Measurements from ENCODE around the gene COG5. TPM values are rescaled to one million over a fixed set of nuclear protein-coding genes. Genes with fewer than 3 reads are reported as not detected.
A peak's percentile ranks its signal among the peaks of the same experiment; 100 is the strongest.

The COG5 gene
- total and polyA plus RNA-seq, 9 of the 15 experiments (the other 6 are each of a cell fraction or from before 2014, with no cell fraction given): 15.3 to 75.1 (median 56.4) TPM

DNA sequence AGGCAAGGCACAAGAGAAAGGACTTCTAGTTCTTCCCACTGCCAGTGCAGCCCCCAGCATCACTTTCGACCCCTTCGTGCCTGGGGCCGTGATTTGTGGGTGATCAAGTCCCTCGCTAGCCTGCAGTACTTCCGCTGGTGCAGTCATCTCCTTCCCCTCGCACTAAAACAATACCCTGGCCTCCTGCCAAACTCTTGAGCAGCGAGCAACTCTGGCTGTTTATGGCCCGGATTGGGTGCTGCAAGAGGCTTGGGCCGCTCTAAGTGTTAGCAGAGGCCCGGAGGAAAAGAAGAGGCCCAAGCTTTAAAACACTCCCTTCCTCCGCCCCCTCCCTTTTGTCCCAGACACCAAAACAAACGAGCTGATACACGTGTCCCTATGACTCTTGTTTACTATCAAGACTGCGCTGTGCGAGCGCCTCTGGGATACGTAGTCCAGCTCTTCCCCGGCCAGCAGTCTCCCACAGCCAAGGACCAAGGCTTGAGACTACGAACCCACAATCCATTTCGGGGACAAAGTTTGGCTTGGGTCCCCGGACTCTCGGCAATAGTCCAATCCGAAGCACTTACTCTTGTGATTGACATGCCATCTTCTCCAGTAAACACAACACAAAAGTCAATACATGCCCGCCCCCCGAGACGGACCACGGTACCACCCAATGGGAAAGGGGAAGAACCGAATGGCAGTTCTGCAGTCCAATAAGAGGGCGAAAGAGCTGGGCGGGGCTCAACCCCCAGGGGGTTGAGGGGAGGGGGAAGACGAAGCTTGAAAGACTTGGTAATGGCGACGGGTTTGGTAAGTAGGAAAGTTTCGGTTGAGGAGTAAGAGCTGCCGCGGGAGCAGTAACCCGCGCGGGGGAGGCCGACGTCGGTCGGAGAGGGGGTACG, 395.2 kb downstream of the COG5 start, which contains the start of gene HBP1 (continued):
- TF ChIP-seq, protein P1, sequence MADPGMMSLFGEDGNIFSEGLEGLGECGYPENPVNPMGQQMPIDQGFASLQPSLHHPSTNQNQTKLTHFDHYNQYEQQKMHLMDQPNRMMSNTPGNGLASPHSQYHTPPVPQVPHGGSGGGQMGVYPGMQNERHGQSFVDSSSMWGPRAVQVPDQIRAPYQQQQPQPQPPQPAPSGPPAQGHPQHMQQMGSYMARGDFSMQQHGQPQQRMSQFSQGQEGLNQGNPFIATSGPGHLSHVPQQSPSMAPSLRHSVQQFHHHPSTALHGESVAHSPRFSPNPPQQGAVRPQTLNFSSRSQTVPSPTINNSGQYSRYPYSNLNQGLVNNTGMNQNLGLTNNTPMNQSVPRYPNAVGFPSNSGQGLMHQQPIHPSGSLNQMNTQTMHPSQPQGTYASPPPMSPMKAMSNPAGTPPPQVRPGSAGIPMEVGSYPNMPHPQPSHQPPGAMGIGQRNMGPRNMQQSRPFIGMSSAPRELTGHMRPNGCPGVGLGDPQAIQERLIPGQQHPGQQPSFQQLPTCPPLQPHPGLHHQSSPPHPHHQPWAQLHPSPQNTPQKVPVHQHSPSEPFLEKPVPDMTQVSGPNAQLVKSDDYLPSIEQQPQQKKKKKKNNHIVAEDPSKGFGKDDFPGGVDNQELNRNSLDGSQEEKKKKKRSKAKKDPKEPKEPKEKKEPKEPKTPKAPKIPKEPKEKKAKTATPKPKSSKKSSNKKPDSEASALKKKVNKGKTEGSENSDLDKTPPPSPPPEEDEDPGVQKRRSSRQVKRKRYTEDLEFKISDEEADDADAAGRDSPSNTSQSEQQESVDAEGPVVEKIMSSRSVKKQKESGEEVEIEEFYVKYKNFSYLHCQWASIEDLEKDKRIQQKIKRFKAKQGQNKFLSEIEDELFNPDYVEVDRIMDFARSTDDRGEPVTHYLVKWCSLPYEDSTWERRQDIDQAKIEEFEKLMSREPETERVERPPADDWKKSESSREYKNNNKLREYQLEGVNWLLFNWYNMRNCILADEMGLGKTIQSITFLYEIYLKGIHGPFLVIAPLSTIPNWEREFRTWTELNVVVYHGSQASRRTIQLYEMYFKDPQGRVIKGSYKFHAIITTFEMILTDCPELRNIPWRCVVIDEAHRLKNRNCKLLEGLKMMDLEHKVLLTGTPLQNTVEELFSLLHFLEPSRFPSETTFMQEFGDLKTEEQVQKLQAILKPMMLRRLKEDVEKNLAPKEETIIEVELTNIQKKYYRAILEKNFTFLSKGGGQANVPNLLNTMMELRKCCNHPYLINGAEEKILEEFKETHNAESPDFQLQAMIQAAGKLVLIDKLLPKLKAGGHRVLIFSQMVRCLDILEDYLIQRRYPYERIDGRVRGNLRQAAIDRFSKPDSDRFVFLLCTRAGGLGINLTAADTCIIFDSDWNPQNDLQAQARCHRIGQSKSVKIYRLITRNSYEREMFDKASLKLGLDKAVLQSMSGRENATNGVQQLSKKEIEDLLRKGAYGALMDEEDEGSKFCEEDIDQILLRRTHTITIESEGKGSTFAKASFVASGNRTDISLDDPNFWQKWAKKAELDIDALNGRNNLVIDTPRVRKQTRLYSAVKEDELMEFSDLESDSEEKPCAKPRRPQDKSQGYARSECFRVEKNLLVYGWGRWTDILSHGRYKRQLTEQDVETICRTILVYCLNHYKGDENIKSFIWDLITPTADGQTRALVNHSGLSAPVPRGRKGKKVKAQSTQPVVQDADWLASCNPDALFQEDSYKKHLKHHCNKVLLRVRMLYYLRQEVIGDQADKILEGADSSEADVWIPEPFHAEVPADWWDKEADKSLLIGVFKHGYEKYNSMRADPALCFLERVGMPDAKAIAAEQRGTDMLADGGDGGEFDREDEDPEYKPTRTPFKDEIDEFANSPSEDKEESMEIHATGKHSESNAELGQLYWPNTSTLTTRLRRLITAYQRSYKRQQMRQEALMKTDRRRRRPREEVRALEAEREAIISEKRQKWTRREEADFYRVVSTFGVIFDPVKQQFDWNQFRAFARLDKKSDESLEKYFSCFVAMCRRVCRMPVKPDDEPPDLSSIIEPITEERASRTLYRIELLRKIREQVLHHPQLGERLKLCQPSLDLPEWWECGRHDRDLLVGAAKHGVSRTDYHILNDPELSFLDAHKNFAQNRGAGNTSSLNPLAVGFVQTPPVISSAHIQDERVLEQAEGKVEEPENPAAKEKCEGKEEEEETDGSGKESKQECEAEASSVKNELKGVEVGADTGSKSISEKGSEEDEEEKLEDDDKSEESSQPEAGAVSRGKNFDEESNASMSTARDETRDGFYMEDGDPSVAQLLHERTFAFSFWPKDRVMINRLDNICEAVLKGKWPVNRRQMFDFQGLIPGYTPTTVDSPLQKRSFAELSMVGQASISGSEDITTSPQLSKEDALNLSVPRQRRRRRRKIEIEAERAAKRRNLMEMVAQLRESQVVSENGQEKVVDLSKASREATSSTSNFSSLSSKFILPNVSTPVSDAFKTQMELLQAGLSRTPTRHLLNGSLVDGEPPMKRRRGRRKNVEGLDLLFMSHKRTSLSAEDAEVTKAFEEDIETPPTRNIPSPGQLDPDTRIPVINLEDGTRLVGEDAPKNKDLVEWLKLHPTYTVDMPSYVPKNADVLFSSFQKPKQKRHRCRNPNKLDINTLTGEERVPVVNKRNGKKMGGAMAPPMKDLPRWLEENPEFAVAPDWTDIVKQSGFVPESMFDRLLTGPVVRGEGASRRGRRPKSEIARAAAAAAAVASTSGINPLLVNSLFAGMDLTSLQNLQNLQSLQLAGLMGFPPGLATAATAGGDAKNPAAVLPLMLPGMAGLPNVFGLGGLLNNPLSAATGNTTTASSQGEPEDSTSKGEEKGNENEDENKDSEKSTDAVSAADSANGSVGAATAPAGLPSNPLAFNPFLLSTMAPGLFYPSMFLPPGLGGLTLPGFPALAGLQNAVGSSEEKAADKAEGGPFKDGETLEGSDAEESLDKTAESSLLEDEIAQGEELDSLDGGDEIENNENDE (IDR thresholded peaks at IDR 0.05; ENCODE audit: low read depth, low read length): no peak
- TF ChIP-seq ZNF354B (CRISPR knock-in tag; IDR thresholded peaks at IDR 0.05) (no peak), ESRRB (CRISPR knock-in tag; IDR thresholded peaks at IDR 0.05; ENCODE audit: borderline replicate concordance) (no peak), SRF (CRISPR knock-in tag; IDR thresholded peaks at IDR 0.05) (peak in 1 of 2 experiments; percentile 29; a peak in 2 of 4 replicates), FOXK1 (CRISPR knock-in tag; IDR thresholded peaks at IDR 0.05; ENCODE audit: borderline replicate concordance) (peak; percentile 100), ZNF695 (CRISPR knock-in tag; IDR thresholded peaks at IDR 0.05) (0 out of 2 replicates have a peak, but pooled peaks have one; percentile 49), NFIX (CRISPR knock-in tag; IDR thresholded peaks at IDR 0.05; ENCODE audit: low read depth) (peak; percentile 76; the same call in 1 of the 2 replicates), FOXK2 (conservative IDR thresholded peaks at IDR 0.05 in 1 of 2, IDR thresholded peaks at IDR 0.05 in 1 of 2; ENCODE audit: low read depth in 2 of 2) (peak; percentile 100), SMAD1 (IDR thresholded peaks at IDR 0.05; ENCODE audit: low read depth, low read length, partially characterized antibody) (peak; percentile 80), SNRNP70 (optimal IDR thresholded peaks at IDR 0.05; ENCODE audit: low read depth, low read length) (peak; percentile 68)
- TF ChIP-seq, protein P2, sequence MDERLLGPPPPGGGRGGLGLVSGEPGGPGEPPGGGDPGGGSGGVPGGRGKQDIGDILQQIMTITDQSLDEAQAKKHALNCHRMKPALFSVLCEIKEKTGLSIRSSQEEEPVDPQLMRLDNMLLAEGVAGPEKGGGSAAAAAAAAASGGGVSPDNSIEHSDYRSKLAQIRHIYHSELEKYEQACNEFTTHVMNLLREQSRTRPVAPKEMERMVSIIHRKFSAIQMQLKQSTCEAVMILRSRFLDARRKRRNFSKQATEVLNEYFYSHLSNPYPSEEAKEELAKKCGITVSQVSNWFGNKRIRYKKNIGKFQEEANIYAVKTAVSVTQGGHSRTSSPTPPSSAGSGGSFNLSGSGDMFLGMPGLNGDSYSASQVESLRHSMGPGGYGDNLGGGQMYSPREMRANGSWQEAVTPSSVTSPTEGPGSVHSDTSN (CRISPR knock-in tag; IDR thresholded peaks at IDR 0.05; ENCODE audit: low read depth): peak; percentile 100
- TF ChIP-seq, protein P2 (tag; conservative IDR thresholded peaks at IDR 0.05; ENCODE audit: low read depth): peak; percentile 100
